ACC112 (cell line): Measurements from ENCODE around the gene FKBP2.

ENCODE experiments used
- H2AFZ ChIP-seq: fragments of 200-600 bp; sonication (generic); one replicate; pipeline ENCODE4 v1.6.0; 2017; ENCODE audit warnings: antibody characterized with exemption, low read length; ENCODE audit not compliant: unreplicated experiment
- H3K27ac ChIP-seq: fragments of 200-600 bp; sonication (generic); 2 replicates; pipeline ENCODE4 v1.5.1; 2014; ENCODE audit warnings: low read depth, mild to moderate bottlenecking, antibody characterized with exemption, low read length, moderate library complexity
- H3K27me3 ChIP-seq: fragments of 200-600 bp; sonication (generic); 2 replicates; pipeline ENCODE4 v1.6.1; 2014; ENCODE audit warnings: mild to moderate bottlenecking, antibody characterized with exemption, low read length, moderate library complexity, mixed read lengths; ENCODE audit not compliant: insufficient read depth
- H3K36me3 ChIP-seq: fragments of 200-600 bp; sonication (generic); 2 replicates; pipeline ENCODE4 v1.6.1; 2016; ENCODE audit warnings: mild to moderate bottlenecking, antibody characterized with exemption, low read length, moderate library complexity, mixed read lengths; ENCODE audit not compliant: insufficient read depth
- H3K4me1 ChIP-seq: fragments of 200-600 bp; sonication (generic); one replicate; pipeline ENCODE4 v1.6.1; 2016; ENCODE audit warnings: low read length, mixed read lengths; ENCODE audit not compliant: insufficient read depth, unreplicated experiment, control insufficient read depth
- H3K4me3 ChIP-seq: fragments of 200-600 bp; sonication (generic); 2 replicates; pipeline ENCODE4 v1.5.1; 2014; ENCODE audit warnings: mild to moderate bottlenecking, low read depth, low read length
- H3K79me2 ChIP-seq: fragments of 200-600 bp; sonication (generic); one replicate; pipeline ENCODE4 v1.6.0; 2016; ENCODE audit warnings: low read length; ENCODE audit not compliant: control insufficient read depth, unreplicated experiment, insufficient read depth

FKBP2 gene

DNA sequence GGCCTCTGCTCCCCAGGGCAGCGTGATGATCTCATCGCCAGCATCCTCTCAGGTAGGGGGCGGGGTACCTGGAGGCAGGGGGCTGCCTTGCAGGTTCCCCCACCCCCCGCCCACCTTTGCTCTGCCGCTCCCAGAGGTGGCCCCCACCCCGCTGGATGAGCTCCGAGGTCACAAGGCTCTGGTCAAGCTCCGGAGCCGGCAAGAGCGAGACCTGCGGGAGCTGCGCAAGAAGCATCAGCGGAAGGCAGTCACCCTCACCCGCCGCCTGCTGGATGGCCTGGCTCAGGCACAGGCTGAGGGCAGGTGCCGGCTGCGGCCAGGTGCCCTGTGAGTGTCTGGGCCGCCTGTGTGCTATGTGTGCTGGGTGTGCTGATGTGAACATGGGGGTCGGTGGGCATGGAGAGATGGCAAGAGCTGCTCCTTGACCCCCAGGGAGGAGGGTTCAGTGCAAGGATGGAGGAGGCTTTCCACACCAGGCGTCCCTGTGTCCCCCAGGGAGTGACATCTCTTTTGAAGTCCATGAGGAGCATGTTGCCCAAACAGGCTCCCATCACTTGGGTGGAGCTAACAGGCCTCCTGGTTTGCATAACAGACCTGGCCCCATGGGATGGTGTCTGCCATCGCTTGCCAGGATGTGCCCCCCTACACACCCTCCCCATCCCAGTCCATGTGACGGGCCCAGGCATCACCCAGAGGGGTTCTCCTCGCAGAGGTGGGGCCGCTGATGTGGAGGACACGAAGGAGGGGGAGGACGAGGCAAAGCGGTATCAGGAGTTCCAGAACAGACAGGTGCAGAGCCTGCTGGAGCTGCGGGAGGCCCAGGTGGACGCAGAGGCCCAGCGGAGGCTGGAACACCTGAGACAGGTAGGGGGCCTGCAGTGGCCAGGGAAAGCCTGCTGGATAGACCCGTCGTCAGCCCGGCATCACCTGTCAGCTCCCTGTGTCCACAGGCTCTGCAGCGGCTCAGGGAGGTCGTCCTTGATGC lies 24.6 kb downstream of the FKBP2 start:
- no peak overlapping the region for H2AFZ ChIP-seq

DNA sequence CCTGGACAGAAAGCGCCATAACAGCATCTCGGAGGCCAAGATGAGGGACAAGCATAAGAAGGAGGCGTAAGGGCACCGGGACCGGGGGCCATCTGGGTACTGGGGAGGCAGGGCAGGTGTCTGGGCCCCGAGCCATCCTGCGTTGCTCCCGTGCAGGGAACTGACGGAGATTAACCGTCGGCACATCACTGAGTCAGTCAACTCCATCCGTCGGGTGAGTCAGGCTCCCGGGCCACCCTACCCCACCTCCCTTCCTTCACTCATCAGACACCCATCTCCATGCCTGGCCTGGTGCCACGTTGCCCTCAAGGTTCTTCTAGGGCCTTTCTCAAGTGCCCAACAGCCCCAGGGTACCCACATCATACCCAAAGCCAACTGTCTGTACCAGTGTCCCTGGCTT lies 25.4 kb downstream of the FKBP2 start:
- Histone ChIP-seq H2AFZ (no peak overlapping the region), H3K27ac (no peak overlapping the region), H3K27me3 (no peaks in the 10 kb centered on the region), H3K4me3 (no peak overlapping the region), H3K4me1 (peaks cover 29% of the 10 kb centered on the region), H3K36me3 (peaks cover 8% of the 10 kb centered on the region; the same call in 1 of the 2 replicates), H3K79me2 (no peaks in the 10 kb centered on the region)

More for the DNA sequence above, 24.6 kb downstream of the FKBP2 start:
- H3K79me2 ChIP-seq, result no peaks in the 10 kb centered on the region
- no peak overlapping the region for H3K4me3 ChIP-seq
- peaks cover 8% of the 10 kb centered on the region; the same call in 1 of the 2 replicates for H3K36me3 ChIP-seq
- no peak overlapping the region for H3K27ac ChIP-seq
- no peaks in the 10 kb centered on the region for H3K27me3 ChIP-seq
- peaks cover 29% of the 10 kb centered on the region for H3K4me1 ChIP-seq

DNA sequence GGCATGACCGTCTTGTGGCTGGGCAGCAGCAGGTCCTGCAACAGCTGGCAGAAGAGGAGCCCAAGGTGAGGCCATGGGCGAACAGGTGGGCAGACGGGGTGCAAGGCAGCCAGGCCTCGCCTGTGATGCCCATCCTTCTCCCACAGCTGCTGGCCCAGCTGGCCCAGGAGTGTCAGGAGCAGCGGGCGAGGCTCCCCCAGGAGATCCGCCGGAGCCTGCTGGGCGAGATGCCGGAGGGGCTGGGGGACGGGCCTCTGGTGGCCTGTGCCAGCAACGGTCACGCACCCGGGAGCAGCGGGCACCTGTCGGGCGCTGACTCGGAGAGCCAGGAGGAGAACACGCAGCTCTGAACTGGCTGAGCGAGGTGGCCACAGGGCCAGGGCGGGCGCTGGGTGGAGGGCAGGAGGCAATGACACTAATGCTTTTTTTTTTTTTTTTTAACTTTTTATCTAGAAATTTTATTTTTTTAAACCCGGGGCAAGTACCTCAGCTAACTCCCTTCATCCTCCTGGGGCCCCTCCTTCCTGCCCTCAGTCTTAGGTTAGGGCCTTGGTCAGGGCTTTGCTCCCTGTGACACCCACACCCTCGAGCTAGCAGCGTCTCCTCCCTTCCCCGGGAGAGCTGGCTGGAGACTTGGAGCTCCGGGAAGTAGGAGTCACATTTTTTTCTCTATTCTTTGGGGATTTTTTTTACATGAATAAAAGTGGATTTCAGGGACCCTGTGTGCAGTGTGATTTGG lies 26.5 kb downstream of the FKBP2 start:
- Histone ChIP-seq H3K27ac (no peak overlapping the region), H3K36me3 (no peaks in the 10 kb centered on the region; the same call in 1 of the 2 replicates), H2AFZ (no peak overlapping the region), H3K4me1 (peaks cover 33% of the 10 kb centered on the region), H3K79me2 (peaks cover 4% of the 10 kb centered on the region), H3K27me3 (no peaks in the 10 kb centered on the region), H3K4me3 (no peak overlapping the region)

DNA sequence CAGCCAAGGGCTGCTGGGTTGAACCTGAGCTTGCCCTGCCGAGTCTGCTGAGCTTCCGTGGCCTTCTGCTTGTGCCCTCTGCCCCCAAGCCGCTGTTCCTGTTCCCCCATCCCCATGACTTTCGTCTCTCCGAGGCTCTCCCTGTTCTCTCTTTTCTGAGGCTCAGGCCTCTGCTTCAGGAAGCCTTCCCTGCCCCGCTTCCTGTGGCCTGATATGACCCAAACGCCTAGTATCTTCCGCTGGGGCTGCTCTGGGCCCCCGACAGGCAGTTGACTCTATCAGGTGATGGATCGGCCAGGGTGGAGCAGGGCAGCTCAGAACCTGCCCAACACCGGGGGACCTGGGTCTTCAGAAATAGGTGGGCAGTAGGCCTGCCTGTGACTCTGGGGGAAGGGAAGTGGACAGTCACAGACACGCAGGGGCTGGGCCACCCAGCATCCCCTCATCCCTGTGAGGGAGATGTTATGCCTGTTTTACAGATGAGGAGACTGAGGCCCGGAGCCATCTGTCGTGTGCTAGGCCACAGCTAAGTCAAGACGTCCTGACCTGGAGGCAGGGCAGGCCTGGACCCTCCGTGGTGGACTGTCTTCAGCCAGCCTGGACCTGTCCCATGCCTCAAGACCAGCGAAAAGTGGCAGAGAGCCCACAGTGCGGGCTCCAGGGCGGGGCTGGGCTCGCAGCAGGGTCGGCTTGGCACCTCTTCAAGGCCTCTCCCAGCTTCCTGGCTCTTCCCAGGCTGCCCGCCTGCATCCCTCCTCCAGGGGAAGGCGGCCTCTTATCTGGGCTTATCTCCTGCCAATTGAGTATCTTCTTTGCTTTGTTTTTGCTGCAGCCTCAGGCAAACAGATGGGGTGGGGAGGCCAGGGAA lies 27.4 kb downstream of the FKBP2 start:
- Histone ChIP-seq H3K4me3 (peak overlapping the region; percentile 86), H3K27me3 (no peaks in the 10 kb centered on the region), H3K36me3 (no peaks in the 10 kb centered on the region), H3K4me1 (peaks cover 26% of the 10 kb centered on the region), H3K79me2 (peaks cover 6% of the 10 kb centered on the region), H2AFZ (no peak overlapping the region), H3K27ac (peak overlapping the region; percentile 91)

DNA sequence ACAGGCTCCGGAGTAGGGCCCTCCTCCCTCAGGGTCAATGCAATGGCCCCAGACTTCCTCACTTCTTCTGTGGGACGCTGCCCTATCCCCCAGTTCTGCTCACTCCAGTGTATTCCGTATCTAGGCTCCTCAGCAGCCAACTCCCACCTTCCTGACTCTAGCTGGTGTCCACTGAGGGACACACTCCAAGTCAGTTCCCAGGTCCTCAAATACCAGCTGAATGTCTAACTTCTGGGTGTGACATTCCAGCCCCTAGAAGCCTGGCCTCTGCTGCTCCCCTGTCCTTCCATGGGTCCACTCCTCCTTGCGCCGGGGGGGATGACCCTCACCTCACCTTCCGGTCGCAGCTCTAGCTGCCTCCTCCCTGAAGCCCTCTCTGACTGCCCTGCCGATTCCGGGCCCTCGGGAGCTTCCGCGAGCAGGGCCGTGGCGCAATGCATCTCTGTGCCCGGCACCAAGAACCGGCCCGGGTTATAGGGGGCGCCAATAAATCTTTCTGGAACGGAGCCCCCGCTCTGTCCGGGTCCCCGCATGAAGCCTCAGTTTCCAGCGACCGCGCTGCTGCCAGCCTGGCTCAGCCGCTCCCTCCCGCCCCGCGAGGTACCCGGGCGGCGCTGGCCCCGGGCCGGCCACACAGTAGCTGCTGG lies 28.1 kb downstream of the FKBP2 start:
- no peaks in the 10 kb centered on the region for H3K36me3 ChIP-seq
- H2AFZ ChIP-seq, result peak overlapping the region; percentile 51
- H3K4me3 ChIP-seq, result peak overlapping the region; percentile 86
- H3K4me1 ChIP-seq, result peaks cover 23% of the 10 kb centered on the region
- peaks cover 6% of the 10 kb centered on the region for H3K79me2 ChIP-seq
- H3K27me3 ChIP-seq, result no peaks in the 10 kb centered on the region
- peak overlapping the region; percentile 91 for H3K27ac ChIP-seq

DNA sequence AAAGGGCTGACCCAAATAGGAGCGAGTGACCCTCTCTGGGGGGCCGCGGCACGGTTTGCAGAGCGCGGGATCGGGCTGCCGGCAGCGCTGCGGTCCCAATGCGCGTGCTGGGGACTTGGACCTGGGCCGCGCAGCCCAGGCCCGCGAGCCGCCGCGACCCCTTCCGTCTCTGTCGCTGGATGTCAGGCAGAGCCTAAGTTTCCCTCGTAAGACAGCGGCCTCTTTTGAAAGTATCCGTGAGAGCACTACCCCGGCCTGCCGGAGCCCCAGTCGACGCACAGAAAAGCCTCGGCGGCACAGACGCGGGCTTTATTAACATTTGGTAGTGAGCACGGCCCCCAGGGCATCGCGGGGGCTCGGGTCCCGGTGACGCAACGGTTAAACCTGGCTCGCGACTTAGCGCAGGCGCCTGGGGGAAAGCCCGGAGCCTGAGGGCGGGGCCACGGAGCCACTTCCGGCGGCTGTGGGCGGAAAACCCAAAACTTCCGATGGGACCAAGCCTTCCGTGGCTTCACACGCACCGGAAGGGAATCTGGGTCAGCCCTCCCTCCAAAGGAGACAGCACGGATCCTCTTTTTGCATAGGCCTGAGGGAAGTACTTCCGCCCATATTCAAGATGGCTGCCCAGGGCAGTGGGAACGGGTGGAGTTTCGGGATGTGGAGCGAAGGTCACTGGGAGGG lies 28.8 kb downstream of the FKBP2 start:
- Histone ChIP-seq H3K36me3 (no peaks in the 10 kb centered on the region), H2AFZ (peak overlapping the region; percentile 51), H3K27me3 (no peaks in the 10 kb centered on the region), H3K4me3 (peak overlapping the region; percentile 86), H3K79me2 (peaks cover 6% of the 10 kb centered on the region), H3K27ac (peak overlapping the region; percentile 91), H3K4me1 (peaks cover 23% of the 10 kb centered on the region)

DNA sequence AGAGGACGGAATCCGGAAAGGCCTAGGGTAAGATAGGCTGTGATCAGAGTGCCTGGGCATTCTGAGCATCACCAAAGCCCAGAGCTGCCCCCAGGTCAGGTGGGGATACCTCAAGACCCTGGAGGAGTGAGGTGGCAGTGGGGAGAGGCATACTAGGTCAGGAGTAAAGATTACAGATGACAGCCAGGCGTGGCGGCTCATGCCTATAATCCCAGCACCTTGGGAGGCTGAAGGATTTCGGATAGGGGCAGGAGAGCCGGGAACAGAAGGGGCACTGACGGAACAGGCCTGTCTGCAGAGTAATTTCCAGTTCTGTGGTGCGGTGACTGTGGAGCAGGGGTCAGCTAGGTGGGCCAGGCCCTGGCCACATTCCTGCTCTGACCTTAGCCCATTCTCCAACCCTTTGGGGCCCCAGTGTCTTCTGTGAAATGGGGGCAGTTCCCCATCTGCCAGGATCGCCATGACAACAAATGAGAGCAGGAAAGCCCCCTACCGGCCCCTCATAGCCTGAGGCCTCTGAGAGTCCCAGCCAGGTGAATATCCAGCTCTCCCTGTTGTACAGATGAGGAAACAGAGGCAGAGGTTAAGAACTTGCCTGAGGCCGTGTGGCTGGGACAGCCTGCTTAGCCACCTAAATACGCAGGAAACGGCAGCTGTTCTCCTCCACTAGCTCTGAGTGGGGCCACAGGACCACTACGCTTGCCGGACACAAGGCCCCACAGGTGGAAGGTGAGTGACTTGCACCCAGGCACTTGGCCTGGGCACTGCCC lies 34.3 kb downstream of the FKBP2 start:
- no peak overlapping the region for H2AFZ ChIP-seq
- H3K4me1 ChIP-seq, result peaks cover 11% of the 10 kb centered on the region
- no peak overlapping the region for H3K4me3 ChIP-seq
- H3K27me3 ChIP-seq, result no peaks in the 10 kb centered on the region
- peaks cover 6% of the 10 kb centered on the region for H3K79me2 ChIP-seq
- H3K27ac ChIP-seq, result no peak overlapping the region
- no peaks in the 10 kb centered on the region for H3K36me3 ChIP-seq

DNA sequence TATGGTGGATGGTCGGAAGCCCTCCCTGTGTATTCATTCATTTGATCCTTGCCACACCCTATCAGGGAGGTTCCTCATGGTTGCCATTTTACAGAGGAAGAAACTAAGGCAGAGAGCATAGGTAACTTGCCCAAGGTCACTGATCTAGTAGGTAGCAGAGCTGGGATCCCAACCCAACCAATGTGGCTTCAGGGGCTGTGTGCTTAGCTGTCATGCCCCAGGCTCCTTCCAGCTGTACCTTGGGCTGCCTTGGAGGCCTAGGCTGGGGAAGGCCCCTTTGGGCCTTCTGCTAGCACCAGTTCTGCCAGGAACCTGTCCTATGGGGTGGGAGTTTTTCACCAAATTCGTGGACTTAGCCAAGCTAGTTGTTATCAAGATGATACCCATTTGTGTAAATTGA lies 34.9 kb downstream of the FKBP2 start:
- H3K79me2 ChIP-seq, result peaks cover 6% of the 10 kb centered on the region
- H3K4me1 ChIP-seq, result peaks cover 11% of the 10 kb centered on the region
- H3K36me3 ChIP-seq, result no peaks in the 10 kb centered on the region
- no peaks in the 10 kb centered on the region for H3K27me3 ChIP-seq
- no peak overlapping the region for H3K27ac ChIP-seq
- H3K4me3 ChIP-seq, result no peak overlapping the region
- H2AFZ ChIP-seq, result no peak overlapping the region
